ENCODE measurements around the gene RPL37A. TPM values are rescaled to one million over a fixed set of nuclear protein-coding genes. Genes with fewer than 3 reads are reported as not detected.

Gene RPL37A
- total RNA-seq, 2 donors from 2014 or later: 3,400 to 3,972 TPM

GRCh38 chr2:216549926-216550690 lies 51.5 kb downstream of the RPL37A start:
- Mint-ChIP-seq H3K36me3 (no peaks in the 10 kb centered on the region), H3K27ac (peak overlapping the region in 1 of 2 donors; percentile 58), H3K9me3 (no peaks in the 10 kb centered on the region)
- DNase-seq (ENCODE audit: low spot score in 2 of 2): no peak
- no peak for ATAC-seq

- no peaks in the 10 kb centered on the region for H3K9me3 Mint-ChIP-seq
- H3K36me3 Mint-ChIP-seq: no peaks in the 10 kb centered on the region
- DNase-seq (ENCODE audit: low spot score in 2 of 2) (no peak), ATAC-seq (no peak)
- H3K27ac Mint-ChIP-seq: peak overlapping the region in 1 of 2 donors; percentile 37
These were observed 52.8 kb downstream of the RPL37A start for GRCh38 chr2:216551234-216552068.

- Mint-ChIP-seq H3K9me3 (no peaks in the 10 kb centered on the region), H3K36me3 (no peaks in the 10 kb centered on the region), H3K27ac (no peak overlapping the region)
- ATAC-seq: no peak
- DNase-seq (ENCODE audit: low spot score in 2 of 2): no peak
These were observed 54.4 kb downstream of the RPL37A start for GRCh38 chr2:216553093-216553478.

Other genes with a start within 250 kb of the RPL37A start
- not detected for gene MARCHF4, start 126.4 kb upstream of the RPL37A start, total RNA-seq
- 10 to 100 TPM; 28.3 to 29.2 TPM for gene SMARCAL1, start 86.4 kb upstream of the RPL37A start, total RNA-seq
- gene IGFBP2, start 134.6 kb downstream of the RPL37A start, total RNA-seq: 10 to 100 TPM in 1 of 2 donors, under 1 TPM in 1; 0.14 to 11.6 TPM
- gene IGFBP5, start 196.7 kb downstream of the RPL37A start, total RNA-seq: under 1 TPM in 1 of 2 donors, not detected in 1; 0.02 TPM

Measured in activated naive CD4-positive, alpha-beta T cell treated with anti-CD3 and anti-CD28 coated beads, Interleukin-2, amount 50 U/mL, for 72 hours (primary cell).